Lower leg skin (tissue), 3 donors: Measurements from ENCODE around the gene OR10A7.

Experiments used
- CTCF ChIP-seq, 3 donors: fragments of 450-650 bp; IDR thresholded peaks; one replicate each; pipeline ENCODE4 v1.5.1; 2016; ENCODE audit warnings: antibody characterized with exemption in 3 of 3, mild to moderate bottlenecking in 3 of 3, moderate library complexity in 2 of 3
- POLR2A ChIP-seq, 2 donors: fragments of 450-650 bp; IDR thresholded peaks; one replicate each; pipeline ENCODE4 v1.6.1; 2016 to 2017; ENCODE audit warnings: antibody characterized with exemption in 2 of 2, mild to moderate bottlenecking in 1 of 2, moderate library complexity in 1 of 2

- TF ChIP-seq CTCF (IDR thresholded peaks at IDR 0.05) (no peak), POLR2A (IDR thresholded peaks at IDR 0.05) (no peak)
Observed at GRCh38 chr12:55188974-55189556, 31.8 kb upstream of the OR10A7 start.
